HEK293T (cell line): ENCODE results near the gene NFASC.

Experiments
- BHLHE40 ChIP-seq: fragments of 450-650 bp; IDR thresholded peaks from 2 replicates; pipeline ENCODE4 v1.6.1; 2016; ENCODE audit warnings: mild to moderate bottlenecking, moderate library complexity, borderline replicate concordance
- ELF4 ChIP-seq: fragments of 450-650 bp; IDR thresholded peaks from 2 replicates; pipeline ENCODE4 v1.6.1; 2017; ENCODE audit warnings: antibody characterized with exemption
- SP1 ChIP-seq: fragments of 450-650 bp; IDR thresholded peaks from 2 replicates; pipeline ENCODE4 v1.6.1; 2017
- ZNF384 ChIP-seq: fragments of 450-650 bp; IDR thresholded peaks from 2 replicates; pipeline ENCODE4 v1.6.1; 2016

- TF ChIP-seq BHLHE40 (no peak), ELF4 (no peak), SP1 (no peak), ZNF384 (no peak)
Measured at GRCh38 chr1:204935155-204935554, 64.5 kb downstream of the NFASC start.
